Measurements from ENCODE around the gene CDC14A.
A peak's percentile ranks its signal among the peaks of the same experiment; 100 is the strongest.
"Not testable (repeated sequence)": the region's sequence is repeated elsewhere in the genome, so short reads cannot be mapped to it uniquely, and the experiment has no call there.

The CDC14A gene

GRCh38 chr1:100363831-100364230 lies 11.5 kb downstream of the CDC14A start:
- no peak for DNase-seq

GRCh38 chr1:100364697-100365096 lies 12.4 kb downstream of the CDC14A start:
- no peak for DNase-seq

- no peak for DNase-seq
Observed at GRCh38 chr1:100366209-100366525, 13.9 kb downstream of the CDC14A start.

- not testable (repeated sequence) for DNase-seq
Observed at GRCh38 chr1:100369339-100369738, 17.0 kb downstream of the CDC14A start.

GRCh38 chr1:100373953-100374352 lies 21.6 kb downstream of the CDC14A start:
- not testable (repeated sequence) for DNase-seq

- not testable (repeated sequence) for DNase-seq
Observed at GRCh38 chr1:100376890-100377289, 24.6 kb downstream of the CDC14A start.

- DNase-seq: no peak
Observed at GRCh38 chr1:100377590-100378361, 25.5 kb downstream of the CDC14A start.

GRCh38 chr1:100378956-100379355 lies 26.6 kb downstream of the CDC14A start:
- no peak for DNase-seq

- no peak for DNase-seq
Observed at GRCh38 chr1:100380635-100381034, 28.3 kb downstream of the CDC14A start.

- no peak for DNase-seq
Observed at GRCh38 chr1:100382657-100383056, 30.4 kb downstream of the CDC14A start.

- no peak for DNase-seq
Observed at GRCh38 chr1:100383743-100384405, 31.6 kb downstream of the CDC14A start.

- no peak for DNase-seq
Observed at GRCh38 chr1:100387209-100387608, 34.9 kb downstream of the CDC14A start.

- no peak for DNase-seq
Observed at GRCh38 chr1:100387657-100388350, 35.5 kb downstream of the CDC14A start.

- DNase-seq: no peak
Observed at GRCh38 chr1:100390531-100390930, 38.2 kb downstream of the CDC14A start.

- no peak for DNase-seq
Observed at GRCh38 chr1:100391675-100392074, 39.4 kb downstream of the CDC14A start.

- no peak for DNase-seq
Observed at GRCh38 chr1:100392756-100393155, 40.5 kb downstream of the CDC14A start.

GRCh38 chr1:100394285-100394684 lies 42.0 kb downstream of the CDC14A start:
- no peak for DNase-seq

- DNase-seq: no peak
Observed at GRCh38 chr1:100395913-100396312, 43.6 kb downstream of the CDC14A start.

- no peak for DNase-seq
Observed at GRCh38 chr1:100396651-100397050, 44.3 kb downstream of the CDC14A start.

GRCh38 chr1:100397681-100398080 lies 45.4 kb downstream of the CDC14A start:
- DNase-seq: no peak

GRCh38 chr1:100398648-100399047 lies 46.3 kb downstream of the CDC14A start:
- DNase-seq: no peak

GRCh38 chr1:100400404-100400803 lies 48.1 kb downstream of the CDC14A start:
- DNase-seq: peak; percentile 45

- no peak for DNase-seq
Observed at GRCh38 chr1:100404821-100405220, 52.5 kb downstream of the CDC14A start.

GRCh38 chr1:100405902-100406301 lies 53.6 kb downstream of the CDC14A start:
- not testable (repeated sequence) for DNase-seq

Data from activated naive CD4-positive, alpha-beta T cell treated with Interleukin-2 at 50 U/mL for 16 hours (primary cell).